ENCODE data around the gene FURIN.

DNA sequence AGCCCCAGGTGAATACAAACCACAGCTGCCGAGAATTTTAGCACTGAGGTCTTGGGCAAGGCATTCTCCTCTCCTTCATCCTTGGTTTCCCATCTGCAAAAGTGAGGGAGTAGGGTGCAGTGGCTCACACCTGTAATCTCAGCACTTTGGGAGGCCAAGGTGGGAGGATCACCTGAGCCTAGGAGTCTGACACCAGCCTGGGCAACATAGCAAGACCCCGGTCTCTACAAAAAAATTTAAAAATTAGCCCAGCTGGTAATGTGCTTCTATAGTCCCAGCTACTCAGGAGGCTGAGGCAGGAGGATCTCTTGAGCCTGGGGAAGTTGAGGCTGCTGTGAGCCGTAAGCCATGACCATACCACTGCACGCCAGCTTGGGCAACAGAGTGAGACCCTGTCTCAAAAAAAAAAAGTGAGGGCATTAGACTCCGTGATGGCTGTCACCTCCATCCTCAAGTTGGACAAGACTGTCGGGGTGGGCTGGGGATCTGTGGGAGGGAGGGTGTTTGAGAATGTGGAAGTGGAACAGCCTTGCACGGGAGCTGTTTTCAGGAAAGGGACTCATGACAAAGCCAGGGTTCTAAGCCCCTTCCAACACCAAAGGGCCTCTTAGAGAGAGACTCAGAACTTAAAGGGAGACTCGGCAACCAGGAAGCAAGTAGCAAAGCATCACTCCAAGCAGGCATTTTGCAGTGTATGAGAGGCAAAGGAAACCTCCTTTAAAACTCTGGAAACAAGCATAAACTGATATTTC is 46.0 kb upstream of the FURIN start:
- TF ChIP-seq, protein P1, sequence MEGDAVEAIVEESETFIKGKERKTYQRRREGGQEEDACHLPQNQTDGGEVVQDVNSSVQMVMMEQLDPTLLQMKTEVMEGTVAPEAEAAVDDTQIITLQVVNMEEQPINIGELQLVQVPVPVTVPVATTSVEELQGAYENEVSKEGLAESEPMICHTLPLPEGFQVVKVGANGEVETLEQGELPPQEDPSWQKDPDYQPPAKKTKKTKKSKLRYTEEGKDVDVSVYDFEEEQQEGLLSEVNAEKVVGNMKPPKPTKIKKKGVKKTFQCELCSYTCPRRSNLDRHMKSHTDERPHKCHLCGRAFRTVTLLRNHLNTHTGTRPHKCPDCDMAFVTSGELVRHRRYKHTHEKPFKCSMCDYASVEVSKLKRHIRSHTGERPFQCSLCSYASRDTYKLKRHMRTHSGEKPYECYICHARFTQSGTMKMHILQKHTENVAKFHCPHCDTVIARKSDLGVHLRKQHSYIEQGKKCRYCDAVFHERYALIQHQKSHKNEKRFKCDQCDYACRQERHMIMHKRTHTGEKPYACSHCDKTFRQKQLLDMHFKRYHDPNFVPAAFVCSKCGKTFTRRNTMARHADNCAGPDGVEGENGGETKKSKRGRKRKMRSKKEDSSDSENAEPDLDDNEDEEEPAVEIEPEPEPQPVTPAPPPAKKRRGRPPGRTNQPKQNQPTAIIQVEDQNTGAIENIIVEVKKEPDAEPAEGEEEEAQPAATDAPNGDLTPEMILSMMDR (IDR thresholded peaks at IDR 0.05) = no peak
- TF ChIP-seq ZFX (IDR thresholded peaks at IDR 0.05; ENCODE audit: borderline replicate concordance) = no peak
